ENCODE results near the gene SLC6A8.
A peak's percentile ranks its signal among the peaks of the same experiment; 100 is the strongest.

The SLC6A8 gene

DNA sequence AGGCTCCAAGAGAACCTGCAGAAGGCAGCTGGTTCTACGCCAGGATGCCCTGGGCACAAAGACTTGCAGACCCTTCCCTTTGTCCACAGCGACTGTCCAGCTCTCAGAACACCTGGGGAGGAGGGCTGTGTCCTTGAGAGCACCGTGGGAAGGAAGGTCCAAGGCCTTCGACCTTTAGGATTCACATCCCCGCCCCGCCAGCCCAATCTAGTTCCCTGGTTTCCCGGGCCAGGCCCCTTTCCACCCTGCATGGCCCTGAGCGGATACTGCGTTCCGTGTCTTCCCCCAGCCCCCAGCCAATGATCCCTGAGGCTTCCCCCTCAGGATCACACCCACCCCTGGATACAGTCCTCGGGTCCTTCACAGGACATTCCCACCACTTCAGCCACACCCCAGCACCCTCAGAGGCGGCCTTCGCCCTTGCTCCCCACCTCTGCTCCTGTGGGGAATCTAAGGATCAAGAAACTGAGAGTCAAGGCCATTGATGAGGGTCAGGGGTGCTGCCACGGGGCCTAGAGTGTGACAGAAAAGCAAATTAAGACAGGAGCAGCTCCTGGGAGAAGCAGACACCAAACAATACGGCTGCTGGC lies 46.0 kb downstream of the SLC6A8 start:
- Histone ChIP-seq H3K4me3 (ENCODE audit: low read length, poor library complexity, severe bottlenecking) (no peak overlapping the region), H2AFZ (ENCODE audit: low read length) (no peak overlapping the region), H3K4me2 (ENCODE audit: low read depth, low read length, poor library complexity, severe bottlenecking) (no peak overlapping the region), H4K20me1 (ENCODE audit: insufficient read depth, low read length, poor library complexity, severe bottlenecking) (no peaks in the 10 kb centered on the region), H3K36me3 (ENCODE audit: insufficient read depth, low read length) (no peaks in the 10 kb centered on the region), H3K9me3 (ENCODE audit: insufficient read depth, low read depth, low read length) (no peaks in the 10 kb centered on the region), H3F3A (ENCODE audit: low read depth) (no peaks in the 10 kb centered on the region), H3K4me1 (ENCODE audit: insufficient read depth, low read length, poor library complexity, severe bottlenecking) (peaks cover 3% of the 10 kb centered on the region), H3K9ac (ENCODE audit: low read depth, low read length, poor library complexity, severe bottlenecking) (no peak overlapping the region), H3K9me2 (replicated peaks; ENCODE audit: low read depth, low read length) (no peaks in the 10 kb centered on the region), H3K79me2 (ENCODE audit: insufficient read depth, low read length) (no peaks in the 10 kb centered on the region), H3K27me3 (ENCODE audit: insufficient read depth, low read length, poor library complexity, severe bottlenecking) (no peaks in the 10 kb centered on the region)
- no peak for TF ChIP-seq EZH2phosphoT487 (IDR thresholded peaks at IDR 0.05; ENCODE audit: borderline replicate concordance)

GRCh38 chrX:153734871-153735270 lies 47.1 kb downstream of the SLC6A8 start:
- Histone ChIP-seq H3K79me2 (ENCODE audit: insufficient read depth, low read length) (no peaks in the 10 kb centered on the region), H3F3A (ENCODE audit: low read depth) (no peaks in the 10 kb centered on the region), H3K4me1 (ENCODE audit: insufficient read depth, low read length, poor library complexity, severe bottlenecking) (peaks cover 4% of the 10 kb centered on the region), H3K4me2 (ENCODE audit: low read depth, low read length, poor library complexity, severe bottlenecking) (no peak overlapping the region), H3K9me2 (replicated peaks; ENCODE audit: low read depth, low read length) (no peaks in the 10 kb centered on the region), H4K20me1 (ENCODE audit: insufficient read depth, low read length, poor library complexity, severe bottlenecking) (no peaks in the 10 kb centered on the region), H3K9ac (ENCODE audit: low read depth, low read length, poor library complexity, severe bottlenecking) (no peak overlapping the region), H3K27me3 (ENCODE audit: insufficient read depth, low read length, poor library complexity, severe bottlenecking) (no peaks in the 10 kb centered on the region), H3K36me3 (ENCODE audit: insufficient read depth, low read length) (no peaks in the 10 kb centered on the region), H3K9me3 (ENCODE audit: insufficient read depth, low read depth, low read length) (no peaks in the 10 kb centered on the region), H2AFZ (ENCODE audit: low read length) (no peak overlapping the region), H3K4me3 (ENCODE audit: low read length, poor library complexity, severe bottlenecking) (no peak overlapping the region)
- TF ChIP-seq CTCF (conservative IDR thresholded peaks at IDR 0.05; ENCODE audit: low read length): no peak
- no peak for TF ChIP-seq EZH2phosphoT487 (IDR thresholded peaks at IDR 0.05; ENCODE audit: borderline replicate concordance)

DNA sequence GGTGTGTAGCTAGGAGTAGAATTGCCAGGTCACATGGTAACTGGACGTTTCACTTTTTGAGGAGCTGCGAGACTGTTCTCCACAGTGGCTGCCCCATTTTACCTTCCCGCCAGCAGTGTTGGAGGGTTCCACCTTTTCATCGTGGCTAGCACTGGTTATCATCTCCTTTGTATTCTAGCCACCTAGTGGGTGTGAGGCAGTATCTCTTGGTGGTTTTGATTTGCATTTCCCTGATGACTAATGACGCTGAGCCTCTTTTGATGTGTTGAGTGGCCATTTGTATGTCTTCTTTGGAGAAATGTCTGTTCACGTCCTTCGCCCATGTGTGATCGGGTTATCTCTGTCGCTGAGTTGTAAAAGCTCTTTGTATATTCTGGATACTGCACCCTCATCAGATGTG lies 47.5 kb downstream of the SLC6A8 start:
- Histone ChIP-seq H3K27me3 (ENCODE audit: insufficient read depth, low read length, poor library complexity, severe bottlenecking) (no peaks in the 10 kb centered on the region), H3K4me2 (ENCODE audit: low read depth, low read length, poor library complexity, severe bottlenecking) (no peak overlapping the region), H4K20me1 (ENCODE audit: insufficient read depth, low read length, poor library complexity, severe bottlenecking) (no peaks in the 10 kb centered on the region), H3K9me3 (ENCODE audit: insufficient read depth, low read depth, low read length) (no peaks in the 10 kb centered on the region), H3K4me1 (ENCODE audit: insufficient read depth, low read length, poor library complexity, severe bottlenecking) (peaks cover 8% of the 10 kb centered on the region), H3K4me3 (ENCODE audit: low read length, poor library complexity, severe bottlenecking) (no peak overlapping the region), H3K36me3 (ENCODE audit: insufficient read depth, low read length) (no peaks in the 10 kb centered on the region), H3K79me2 (ENCODE audit: insufficient read depth, low read length) (no peaks in the 10 kb centered on the region), H2AFZ (ENCODE audit: low read length) (no peak overlapping the region), H3F3A (ENCODE audit: low read depth) (no peaks in the 10 kb centered on the region), H3K9me2 (replicated peaks; ENCODE audit: low read depth, low read length) (no peaks in the 10 kb centered on the region), H3K9ac (ENCODE audit: low read depth, low read length, poor library complexity, severe bottlenecking) (no peak overlapping the region)
- TF ChIP-seq EZH2phosphoT487 (IDR thresholded peaks at IDR 0.05; ENCODE audit: borderline replicate concordance) (no peak), CTCF (conservative IDR thresholded peaks at IDR 0.05; ENCODE audit: low read length) (peak; percentile 37; the same call in 1 of the 2 replicates)

All from Loucy (cell line).